ENCODE data around the gene SNAPIN.
"Not testable (repeated sequence)": the region's sequence is repeated elsewhere in the genome, so short reads cannot be mapped to it uniquely, and the experiment has no call there.

The SNAPIN gene

GRCh38 chr1:153636312-153636711 lies 22.2 kb upstream of the SNAPIN start:
- Histone ChIP-seq H3K4me1 (ENCODE audit: control insufficient read depth in 1 of 2, insufficient read depth in 2 of 2, low read length in 2 of 2) (peaks cover 0 to 37% of the 10 kb centered on the region in 2 donors), H3K9me3 (ENCODE audit: control insufficient read depth in 1 of 2, low read length in 2 of 2) (no peaks in the 10 kb centered on the region), H3K27me3 (ENCODE audit: low read depth, low read length) (no peaks in the 10 kb centered on the region), H3K4me3 (ENCODE audit: low read depth in 1 of 2, low read length in 2 of 2) (no peak overlapping the region), H3K36me3 (ENCODE audit: control insufficient read depth in 1 of 2, insufficient read depth in 2 of 2, low read length in 2 of 2) (peaks cover 39 to 53% of the 10 kb centered on the region in 2 donors), H3K27ac (ENCODE audit: low read length) (no peak overlapping the region)

- Histone ChIP-seq H3K4me3 (ENCODE audit: low read depth in 1 of 2, low read length in 2 of 2) (no peak overlapping the region), H3K27ac (ENCODE audit: low read length) (no peak overlapping the region), H3K36me3 (ENCODE audit: control insufficient read depth in 1 of 2, insufficient read depth in 2 of 2, low read length in 2 of 2) (peaks cover 59 to 70% of the 10 kb centered on the region in 2 donors), H3K27me3 (ENCODE audit: low read depth, low read length) (no peaks in the 10 kb centered on the region), H3K4me1 (ENCODE audit: control insufficient read depth in 1 of 2, insufficient read depth in 2 of 2, low read length in 2 of 2) (peaks cover 0 to 34% of the 10 kb centered on the region in 2 donors), H3K9me3 (ENCODE audit: control insufficient read depth in 1 of 2, low read length in 2 of 2) (no peaks in the 10 kb centered on the region)
Observed at GRCh38 chr1:153638261-153638660, 20.2 kb upstream of the SNAPIN start.

GRCh38 chr1:153639280-153639679 lies 19.2 kb upstream of the SNAPIN start:
- Histone ChIP-seq H3K4me3 (ENCODE audit: low read depth in 1 of 2, low read length in 2 of 2) (no peak overlapping the region), H3K36me3 (ENCODE audit: control insufficient read depth in 1 of 2, insufficient read depth in 2 of 2, low read length in 2 of 2) (peaks cover 69 to 76% of the 10 kb centered on the region in 2 donors), H3K27ac (ENCODE audit: low read length) (no peak overlapping the region)

GRCh38 chr1:153640213-153640612 lies 18.3 kb upstream of the SNAPIN start:
- H3K27me3 ChIP-seq (ENCODE audit: low read depth, low read length); H3K9me3 ChIP-seq (ENCODE audit: control insufficient read depth in 1 of 2, low read length in 2 of 2); H3K4me3 ChIP-seq (ENCODE audit: low read depth in 1 of 2, low read length in 2 of 2); H3K27ac ChIP-seq (ENCODE audit: low read length): not testable (repeated sequence)
- Histone ChIP-seq H3K4me1 (ENCODE audit: control insufficient read depth in 1 of 2, insufficient read depth in 2 of 2, low read length in 2 of 2) (peaks cover 4 to 31% of the 10 kb centered on the region in 2 donors), H3K36me3 (ENCODE audit: control insufficient read depth in 1 of 2, insufficient read depth in 2 of 2, low read length in 2 of 2) (peaks cover 73 to 86% of the 10 kb centered on the region in 2 donors)

More at GRCh38 chr1:153639280-153639679, 19.2 kb upstream of the SNAPIN start:
- Histone ChIP-seq H3K27me3 (ENCODE audit: low read depth, low read length) (no peaks in the 10 kb centered on the region), H3K4me1 (ENCODE audit: control insufficient read depth in 1 of 2, insufficient read depth in 2 of 2, low read length in 2 of 2) (peaks cover 4 to 32% of the 10 kb centered on the region in 2 donors), H3K9me3 (ENCODE audit: control insufficient read depth in 1 of 2, low read length in 2 of 2) (no peaks in the 10 kb centered on the region)

GRCh38 chr1:153640861-153641260 lies 17.6 kb upstream of the SNAPIN start:
- no peak overlapping the region for H3K4me3 ChIP-seq (ENCODE audit: low read depth in 1 of 2, low read length in 2 of 2)
- no peak overlapping the region for H3K27ac ChIP-seq (ENCODE audit: low read length)
- no peaks in the 10 kb centered on the region for H3K27me3 ChIP-seq (ENCODE audit: low read depth, low read length)
- peaks cover 4 to 25% of the 10 kb centered on the region in 2 donors for H3K4me1 ChIP-seq (ENCODE audit: control insufficient read depth in 1 of 2, insufficient read depth in 2 of 2, low read length in 2 of 2)
- no peaks in the 10 kb centered on the region for H3K9me3 ChIP-seq (ENCODE audit: control insufficient read depth in 1 of 2, low read length in 2 of 2)
- peaks cover 79 to 92% of the 10 kb centered on the region in 2 donors for H3K36me3 ChIP-seq (ENCODE audit: control insufficient read depth in 1 of 2, insufficient read depth in 2 of 2, low read length in 2 of 2)

GRCh38 chr1:153642161-153642560 lies 16.3 kb upstream of the SNAPIN start:
- Histone ChIP-seq H3K36me3 (ENCODE audit: control insufficient read depth in 1 of 2, insufficient read depth in 2 of 2, low read length in 2 of 2) (peaks cover 77 to 95% of the 10 kb centered on the region in 2 donors), H3K27ac (ENCODE audit: low read length) (no peak overlapping the region), H3K4me1 (ENCODE audit: control insufficient read depth in 1 of 2, insufficient read depth in 2 of 2, low read length in 2 of 2) (peaks cover 4 to 15% of the 10 kb centered on the region in 2 donors), H3K27me3 (ENCODE audit: low read depth, low read length) (no peaks in the 10 kb centered on the region), H3K9me3 (ENCODE audit: control insufficient read depth in 1 of 2, low read length in 2 of 2) (no peaks in the 10 kb centered on the region), H3K4me3 (ENCODE audit: low read depth in 1 of 2, low read length in 2 of 2) (no peak overlapping the region)

GRCh38 chr1:153643100-153643499 lies 15.4 kb upstream of the SNAPIN start:
- Histone ChIP-seq H3K27me3 (ENCODE audit: low read depth, low read length) (no peaks in the 10 kb centered on the region), H3K4me1 (ENCODE audit: control insufficient read depth in 1 of 2, insufficient read depth in 2 of 2, low read length in 2 of 2) (peaks cover 4 to 5% of the 10 kb centered on the region in 2 donors), H3K9me3 (ENCODE audit: control insufficient read depth in 1 of 2, low read length in 2 of 2) (no peaks in the 10 kb centered on the region), H3K27ac (ENCODE audit: low read length) (no peak overlapping the region), H3K4me3 (ENCODE audit: low read depth in 1 of 2, low read length in 2 of 2) (no peak overlapping the region), H3K36me3 (ENCODE audit: control insufficient read depth in 1 of 2, insufficient read depth in 2 of 2, low read length in 2 of 2) (peaks cover 71 to 86% of the 10 kb centered on the region in 2 donors)

- no peak overlapping the region for H3K4me3 ChIP-seq (ENCODE audit: low read depth in 1 of 2, low read length in 2 of 2)
- no peaks in the 10 kb centered on the region for H3K9me3 ChIP-seq (ENCODE audit: control insufficient read depth in 1 of 2, low read length in 2 of 2)
- no peaks in the 10 kb centered on the region for H3K27me3 ChIP-seq (ENCODE audit: low read depth, low read length)
- no peak overlapping the region for H3K27ac ChIP-seq (ENCODE audit: low read length)
- H3K36me3 ChIP-seq (ENCODE audit: control insufficient read depth in 1 of 2, insufficient read depth in 2 of 2, low read length in 2 of 2), result peaks cover 65 to 79% of the 10 kb centered on the region in 2 donors
- H3K4me1 ChIP-seq (ENCODE audit: control insufficient read depth in 1 of 2, insufficient read depth in 2 of 2, low read length in 2 of 2), result peaks cover 4% of the 10 kb centered on the region in 2 donors
Observed at GRCh38 chr1:153643816-153644215, 14.7 kb upstream of the SNAPIN start.

GRCh38 chr1:153646672-153647345 lies 11.7 kb upstream of the SNAPIN start:
- no peaks in the 10 kb centered on the region for H3K9me3 ChIP-seq (ENCODE audit: control insufficient read depth in 1 of 2, low read length in 2 of 2)
- H3K27me3 ChIP-seq (ENCODE audit: low read depth, low read length), result no peaks in the 10 kb centered on the region
- no peak overlapping the region for H3K4me3 ChIP-seq (ENCODE audit: low read depth in 1 of 2, low read length in 2 of 2)
- peaks cover 0 to 4% of the 10 kb centered on the region in 2 donors for H3K4me1 ChIP-seq (ENCODE audit: control insufficient read depth in 1 of 2, insufficient read depth in 2 of 2, low read length in 2 of 2)
- H3K36me3 ChIP-seq (ENCODE audit: control insufficient read depth in 1 of 2, insufficient read depth in 2 of 2, low read length in 2 of 2), result peaks cover 44 to 52% of the 10 kb centered on the region in 2 donors
- H3K27ac ChIP-seq (ENCODE audit: low read length), result no peak overlapping the region

GRCh38 chr1:153647346-153647714 lies 11.2 kb upstream of the SNAPIN start:
- Histone ChIP-seq H3K36me3 (ENCODE audit: control insufficient read depth in 1 of 2, insufficient read depth in 2 of 2, low read length in 2 of 2) (peaks cover 39 to 47% of the 10 kb centered on the region in 2 donors), H3K4me3 (ENCODE audit: low read depth in 1 of 2, low read length in 2 of 2) (no peak overlapping the region), H3K4me1 (ENCODE audit: control insufficient read depth in 1 of 2, insufficient read depth in 2 of 2, low read length in 2 of 2) (peaks cover 0 to 4% of the 10 kb centered on the region in 2 donors), H3K27me3 (ENCODE audit: low read depth, low read length) (no peaks in the 10 kb centered on the region), H3K9me3 (ENCODE audit: control insufficient read depth in 1 of 2, low read length in 2 of 2) (no peaks in the 10 kb centered on the region), H3K27ac (ENCODE audit: low read length) (no peak overlapping the region)

GRCh38 chr1:153648000-153648643 lies 10.4 kb upstream of the SNAPIN start:
- Histone ChIP-seq H3K36me3 (ENCODE audit: control insufficient read depth in 1 of 2, insufficient read depth in 2 of 2, low read length in 2 of 2) (peaks cover 31 to 39% of the 10 kb centered on the region in 2 donors), H3K9me3 (ENCODE audit: control insufficient read depth in 1 of 2, low read length in 2 of 2) (no peaks in the 10 kb centered on the region), H3K27ac (ENCODE audit: low read length) (no peak overlapping the region), H3K4me1 (ENCODE audit: control insufficient read depth in 1 of 2, insufficient read depth in 2 of 2, low read length in 2 of 2) (peaks cover 0 to 4% of the 10 kb centered on the region in 2 donors), H3K4me3 (ENCODE audit: low read depth in 1 of 2, low read length in 2 of 2) (no peak overlapping the region), H3K27me3 (ENCODE audit: low read depth, low read length) (no peaks in the 10 kb centered on the region)
